ENCODE measurements around the gene GPR25. TPM values are rescaled to one million over a fixed set of nuclear protein-coding genes. Genes with fewer than 3 reads are reported as not detected.

GPR25 gene
- total RNA-seq, 1 experiment from 2014 or later = not detected

- Mint-ChIP-seq H3K4me3 (peak overlapping the region; percentile 54), H3K9me3 (no peaks in the 10 kb centered on the region), H3K4me1 (peaks cover 20% of the 10 kb centered on the region), H3K27ac (no peak overlapping the region), H3K27me3 (ENCODE audit: low read depth) (peaks cover 42% of the 10 kb centered on the region), H3K36me3 (no peaks in the 10 kb centered on the region)
- ChIA-PET POLR2A (interaction anchor here (1.0 to 1.1 kb wide), 2 partner anchors 15 to 18 kb away, joined by 5 to 8 read pairs; no protein-coding TSS in a partner anchor), CTCF (interaction anchor here (0.5 to 2.2 kb wide), 14 partner anchors 9 to 349 kb away, joined by 3 to 19 read pairs (median 5); no protein-coding TSS in a partner anchor)
- ATAC-seq (peak; percentile 48), DNase-seq (ENCODE audit: low spot score) (peak; percentile 49)
- TF ChIP-seq CTCF (IDR thresholded peaks at IDR 0.05) (no peak), HMGXB4 (CRISPR knock-in tag; IDR thresholded peaks at IDR 0.05) (no peak), JUN (CRISPR knock-in tag; IDR thresholded peaks at IDR 0.05) (no peak), ZBTB21 (CRISPR knock-in tag; IDR thresholded peaks at IDR 0.05; ENCODE audit: borderline replicate concordance) (no peak), MLX (CRISPR knock-in tag; IDR thresholded peaks at IDR 0.05) (no peak), GABPB1 (CRISPR knock-in tag; IDR thresholded peaks at IDR 0.05) (no peak), ESRRA (CRISPR knock-in tag; IDR thresholded peaks at IDR 0.05; ENCODE audit: borderline replicate concordance) (no peak), ZNF121 (CRISPR knock-in tag; IDR thresholded peaks at IDR 0.05) (no peak), ATF6 (CRISPR knock-in tag; IDR thresholded peaks at IDR 0.05) (no peak), TCF7 (CRISPR knock-in tag; IDR thresholded peaks at IDR 0.05; ENCODE audit: low read depth) (no peak), ATF1 (CRISPR knock-in tag; IDR thresholded peaks at IDR 0.05) (no peak), KAT7 (CRISPR knock-in tag; IDR thresholded peaks at IDR 0.05; ENCODE audit: borderline replicate concordance) (no peak), E2F4 (CRISPR knock-in tag; IDR thresholded peaks at IDR 0.05; ENCODE audit: borderline replicate concordance, low read depth) (no peak; the same call in 1 of the 2 replicates), RELA (CRISPR knock-in tag; IDR thresholded peaks at IDR 0.05; ENCODE audit: borderline replicate concordance) (no peak), PRRX2 (CRISPR knock-in tag; IDR thresholded peaks at IDR 0.05) (no peak), STAT6 (CRISPR knock-in tag; conservative IDR thresholded peaks at IDR 0.05; ENCODE audit: low read depth) (no peak), TP53 (CRISPR knock-in tag; IDR thresholded peaks at IDR 0.05) (0 out of 2 replicates have a peak, but pooled peaks have one; percentile 66), ZNF532 (CRISPR knock-in tag; IDR thresholded peaks at IDR 0.05; ENCODE audit: borderline replicate concordance) (no peak), MYBL2 (CRISPR knock-in tag; IDR thresholded peaks at IDR 0.05) (0 out of 2 replicates have a peak, but pooled peaks have one; percentile 56), CDX4 (CRISPR knock-in tag; IDR thresholded peaks at IDR 0.05; ENCODE audit: borderline replicate concordance) (no peak)
Observed at GRCh38 chr1:200873671-200874397, 1.1 kb downstream of the GPR25 start.

Measured in WTC11 (cell line).